ENCODE data around the gene VSTM1. TPM values are rescaled to one million over a fixed set of nuclear protein-coding genes. Genes with fewer than 3 reads are reported as not detected.
"Not testable (repeated sequence)": the region's sequence is repeated elsewhere in the genome, so short reads cannot be mapped to it uniquely, and the experiment has no call there.

VSTM1 gene
- total RNA-seq, 1 donor from 2014 or later, result not detected

- Histone ChIP-seq H3F3A (ENCODE audit: low read depth) (no peaks in the 10 kb centered on the region), H3K79me2 (ENCODE audit: low read depth) (no peaks in the 10 kb centered on the region), H4K20me1 (ENCODE audit: low read depth) (no peaks in the 10 kb centered on the region), H3K9me3 (ENCODE audit: low read depth) (no peaks in the 10 kb centered on the region), H2AFZ (replicated peaks) (peak overlapping the region; percentile 82), H3K4me1 (no peaks in the 10 kb centered on the region), H3K27me3 (peaks cover 19% of the 10 kb centered on the region), H3K4me3 (no peak overlapping the region), H3K27ac (no peak overlapping the region), H3K36me3 (no peaks in the 10 kb centered on the region), H3K9ac (no peak overlapping the region), H3K4me2 (no peak overlapping the region)
- Mint-ChIP-seq H3K27ac (no peak overlapping the region), H3K36me3 (no peaks in the 10 kb centered on the region), H3K4me1 (no peaks in the 10 kb centered on the region), H3K27me3 (ENCODE audit: insufficient read depth, low read depth) (peaks cover 2% of the 10 kb centered on the region), H3K9me3 (peaks cover 3% of the 10 kb centered on the region), H3K4me3 (no peak overlapping the region)
- no peak for DNase-seq (ENCODE audit: low spot score)
- TF ChIP-seq EZH2phosphoT487 (IDR thresholded peaks at IDR 0.05) (no peak), EZH2 (IDR thresholded peaks at IDR 0.05) (no peak)
- TF ChIP-seq, protein P1, sequence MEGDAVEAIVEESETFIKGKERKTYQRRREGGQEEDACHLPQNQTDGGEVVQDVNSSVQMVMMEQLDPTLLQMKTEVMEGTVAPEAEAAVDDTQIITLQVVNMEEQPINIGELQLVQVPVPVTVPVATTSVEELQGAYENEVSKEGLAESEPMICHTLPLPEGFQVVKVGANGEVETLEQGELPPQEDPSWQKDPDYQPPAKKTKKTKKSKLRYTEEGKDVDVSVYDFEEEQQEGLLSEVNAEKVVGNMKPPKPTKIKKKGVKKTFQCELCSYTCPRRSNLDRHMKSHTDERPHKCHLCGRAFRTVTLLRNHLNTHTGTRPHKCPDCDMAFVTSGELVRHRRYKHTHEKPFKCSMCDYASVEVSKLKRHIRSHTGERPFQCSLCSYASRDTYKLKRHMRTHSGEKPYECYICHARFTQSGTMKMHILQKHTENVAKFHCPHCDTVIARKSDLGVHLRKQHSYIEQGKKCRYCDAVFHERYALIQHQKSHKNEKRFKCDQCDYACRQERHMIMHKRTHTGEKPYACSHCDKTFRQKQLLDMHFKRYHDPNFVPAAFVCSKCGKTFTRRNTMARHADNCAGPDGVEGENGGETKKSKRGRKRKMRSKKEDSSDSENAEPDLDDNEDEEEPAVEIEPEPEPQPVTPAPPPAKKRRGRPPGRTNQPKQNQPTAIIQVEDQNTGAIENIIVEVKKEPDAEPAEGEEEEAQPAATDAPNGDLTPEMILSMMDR (IDR thresholded peaks at IDR 0.05), result no peak
Observed at GRCh38 chr19:54041969-54042606, 21.6 kb downstream of the VSTM1 start.

GRCh38 chr19:54040003-54040402 is 23.7 kb downstream of the VSTM1 start:
- peaks cover 14% of the 10 kb centered on the region for H3K4me1 Mint-ChIP-seq

GRCh38 chr19:54036542-54036941 is 27.2 kb downstream of the VSTM1 start:
- H3K4me2 ChIP-seq, result peak overlapping the region; percentile 50
- H3K27ac Mint-ChIP-seq; H3K36me3 Mint-ChIP-seq; H3K9ac ChIP-seq; H3K27ac ChIP-seq; H3K9me3 ChIP-seq (ENCODE audit: low read depth); DNase-seq (ENCODE audit: low spot score); H3K9me3 Mint-ChIP-seq; H4K20me1 ChIP-seq (ENCODE audit: low read depth); H3K4me3 ChIP-seq; H3K79me2 ChIP-seq (ENCODE audit: low read depth); H3K4me3 Mint-ChIP-seq; H3K36me3 ChIP-seq; H2AFZ ChIP-seq (replicated peaks); H3K27me3 ChIP-seq: not testable (repeated sequence)
- H3K27me3 Mint-ChIP-seq (ENCODE audit: insufficient read depth, low read depth), result peaks cover 12% of the 10 kb centered on the region
- peaks cover 29% of the 10 kb centered on the region for H3F3A ChIP-seq (ENCODE audit: low read depth)
- peaks cover 17% of the 10 kb centered on the region for H3K4me1 Mint-ChIP-seq
- H3K4me1 ChIP-seq, result peaks cover 12% of the 10 kb centered on the region

More at GRCh38 chr19:54040003-54040402, 23.7 kb downstream of the VSTM1 start:
- Histone ChIP-seq H2AFZ (replicated peaks) (no peak overlapping the region), H3F3A (ENCODE audit: low read depth) (peaks cover 17% of the 10 kb centered on the region), H3K4me2 (no peak overlapping the region), H3K9ac (no peak overlapping the region), H3K4me1 (peaks cover 7% of the 10 kb centered on the region), H3K27ac (no peak overlapping the region), H3K27me3 (peaks cover under 1% of the 10 kb centered on the region), H3K9me3 (ENCODE audit: low read depth) (no peaks in the 10 kb centered on the region), H3K36me3 (no peaks in the 10 kb centered on the region), H3K4me3 (no peak overlapping the region), H3K79me2 (ENCODE audit: low read depth) (no peaks in the 10 kb centered on the region), H4K20me1 (ENCODE audit: low read depth) (no peaks in the 10 kb centered on the region)
- Mint-ChIP-seq H3K9me3 (peaks cover 9% of the 10 kb centered on the region), H3K27me3 (ENCODE audit: insufficient read depth, low read depth) (peaks cover 6% of the 10 kb centered on the region), H3K4me3 (no peak overlapping the region), H3K36me3 (peaks cover 2% of the 10 kb centered on the region), H3K27ac (no peak overlapping the region)
- TF ChIP-seq EZH2 (IDR thresholded peaks at IDR 0.05) (no peak), EZH2phosphoT487 (IDR thresholded peaks at IDR 0.05) (no peak)
- TF ChIP-seq, protein P1 (IDR thresholded peaks at IDR 0.05), result no peak
- no peak for DNase-seq (ENCODE audit: low spot score)
